ENCODE results near the gene TOX4. TPM values are rescaled to one million over a fixed set of nuclear protein-coding genes. Genes with fewer than 3 reads are reported as not detected.

Gene TOX4
- total and polyA plus RNA-seq, 4 donors, result 16.4 to 82.9 (median 42.1) TPM

GRCh38 chr14:21539189-21539940, 62.4 kb downstream of the TOX4 start:
- peaks cover 0 to 24% (median 9%) of the 10 kb centered on the region in 3 donors for H3K27me3 ChIP-seq (ENCODE audit: control insufficient read depth in 3 of 3, insufficient read depth in 3 of 3, low read length in 2 of 3)
- TF ChIP-seq CTCF (IDR thresholded peaks at IDR 0.05; ENCODE audit: control extremely low read depth, extremely low read depth), result no peak
- no peak for ATAC-seq (ENCODE audit: insufficient read depth, low FRiP score)

GRCh38 chr14:21541413-21542074, 64.5 kb downstream of the TOX4 start:
- H3K27ac ChIP-seq (ENCODE audit: low read depth in 1 of 2, low read length in 1 of 2), result no peak overlapping the region
- DNase-seq, result no peak
- H3K27me3 ChIP-seq (ENCODE audit: control insufficient read depth in 3 of 3, insufficient read depth in 3 of 3, low read length in 2 of 3), result peaks cover 0 to 7% (median 0%) of the 10 kb centered on the region in 3 donors
- peaks cover 0 to 20% (median 3%) of the 10 kb centered on the region in 5 donors for H3K4me1 ChIP-seq (ENCODE audit: control insufficient read depth in 5 of 5, insufficient read depth in 5 of 5, low read length in 5 of 5)
- 88% methylated on average over 9 of the region's 9 CpGs for WGBS, 2 donors
- H3K9ac ChIP-seq (ENCODE audit: insufficient read depth in 1 of 2, low read length in 2 of 2), result no peak overlapping the region
- ATAC-seq (ENCODE audit: insufficient read depth, low FRiP score), result no peak
- H3K4me3 ChIP-seq, result no peak overlapping the region
- H3K36me3 ChIP-seq (ENCODE audit: control insufficient read depth in 4 of 4, insufficient read depth in 4 of 4, low read length in 4 of 4), result no peaks in the 10 kb centered on the region
- TF ChIP-seq CTCF (IDR thresholded peaks at IDR 0.05; ENCODE audit: control extremely low read depth, extremely low read depth), result no peak
- H3K9me3 ChIP-seq (ENCODE audit: control insufficient read depth in 4 of 4, insufficient read depth in 3 of 4, low read length in 3 of 4), result no peaks in the 10 kb centered on the region

More at GRCh38 chr14:21539189-21539940, 62.4 kb downstream of the TOX4 start:
- DNase-seq, result no peak
- Histone ChIP-seq H3K36me3 (ENCODE audit: control insufficient read depth in 4 of 4, insufficient read depth in 4 of 4, low read length in 4 of 4) (no peaks in the 10 kb centered on the region), H3K9ac (ENCODE audit: insufficient read depth in 1 of 2, low read length in 2 of 2) (no peak overlapping the region), H3K27ac (ENCODE audit: low read depth in 1 of 2, low read length in 1 of 2) (no peak overlapping the region), H3K9me3 (ENCODE audit: control insufficient read depth in 4 of 4, insufficient read depth in 3 of 4, low read length in 3 of 4) (no peaks in the 10 kb centered on the region), H3K4me3 (no peak overlapping the region), H3K4me1 (ENCODE audit: control insufficient read depth in 5 of 5, insufficient read depth in 5 of 5, low read length in 5 of 5) (peaks cover 0 to 23% (median 5%) of the 10 kb centered on the region in 5 donors)
- 33 to 50% methylated on average over 3 of the region's 3 CpGs for WGBS, 2 donors

GRCh38 chr14:21543521-21543960, 66.5 kb downstream of the TOX4 start:
- no peak overlapping the region for H3K27ac ChIP-seq (ENCODE audit: low read depth in 1 of 2, low read length in 1 of 2)
- H3K4me3 ChIP-seq, result no peak overlapping the region
- no peak for TF ChIP-seq CTCF (IDR thresholded peaks at IDR 0.05; ENCODE audit: control extremely low read depth, extremely low read depth)
- WGBS, 2 donors, result 39 to 57% methylated on average over 7 of the region's 7 CpGs
- peaks cover 0 to 2% (median 0%) of the 10 kb centered on the region in 3 donors for H3K27me3 ChIP-seq (ENCODE audit: control insufficient read depth in 3 of 3, insufficient read depth in 3 of 3, low read length in 2 of 3)
- H3K9me3 ChIP-seq (ENCODE audit: control insufficient read depth in 4 of 4, insufficient read depth in 3 of 4, low read length in 3 of 4), result no peaks in the 10 kb centered on the region
- no peak overlapping the region for H3K9ac ChIP-seq (ENCODE audit: insufficient read depth in 1 of 2, low read length in 2 of 2)
- H3K4me1 ChIP-seq (ENCODE audit: control insufficient read depth in 5 of 5, insufficient read depth in 5 of 5, low read length in 5 of 5), result peaks cover 0 to 13% (median 0%) of the 10 kb centered on the region in 5 donors
- ATAC-seq (ENCODE audit: insufficient read depth, low FRiP score), result no peak
- H3K36me3 ChIP-seq (ENCODE audit: control insufficient read depth in 4 of 4, insufficient read depth in 4 of 4, low read length in 4 of 4), result no peaks in the 10 kb centered on the region
- DNase-seq, result peak; percentile 61 to 80 (median 66)
